ENCODE data around the gene ADGRV1.
"Not testable (repeated sequence)": the region's sequence is repeated elsewhere in the genome, so short reads cannot be mapped to it uniquely, and the experiment has no call there.

The ADGRV1 gene

DNA sequence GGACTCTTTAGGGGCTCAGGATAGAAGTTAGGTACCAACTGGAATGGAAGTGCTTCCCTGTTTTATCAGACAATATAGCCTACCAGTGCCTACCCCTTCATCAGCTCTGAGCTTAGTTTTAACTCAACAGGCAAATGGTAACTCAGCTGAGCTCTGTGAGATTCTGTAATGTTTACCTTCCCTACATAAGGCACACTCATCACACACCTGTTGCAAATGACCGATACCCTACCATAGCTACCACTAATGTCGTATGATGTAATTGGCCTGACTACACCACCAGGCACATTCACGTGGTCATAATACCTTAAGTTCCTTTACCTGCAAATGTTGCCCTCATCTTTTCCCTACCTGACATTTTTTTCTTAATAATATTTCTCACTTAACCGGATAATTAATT lies 254.8 kb downstream of the ADGRV1 start:
- H3K4me1 ChIP-seq (ENCODE audit: control insufficient read depth, insufficient read depth, low read length), result no peaks in the 10 kb centered on the region
- H3K9ac ChIP-seq (ENCODE audit: low read length), result no peak overlapping the region
- H3K9me3 ChIP-seq (ENCODE audit: control insufficient read depth, low read length), result no peaks in the 10 kb centered on the region
- H3K4me3 ChIP-seq (ENCODE audit: low read length), result no peak overlapping the region
- no peaks in the 10 kb centered on the region for H3K36me3 ChIP-seq (ENCODE audit: control insufficient read depth, insufficient read depth, low read length)
- H3K27me3 ChIP-seq (ENCODE audit: control insufficient read depth, insufficient read depth, low read length), result no peaks in the 10 kb centered on the region

DNA sequence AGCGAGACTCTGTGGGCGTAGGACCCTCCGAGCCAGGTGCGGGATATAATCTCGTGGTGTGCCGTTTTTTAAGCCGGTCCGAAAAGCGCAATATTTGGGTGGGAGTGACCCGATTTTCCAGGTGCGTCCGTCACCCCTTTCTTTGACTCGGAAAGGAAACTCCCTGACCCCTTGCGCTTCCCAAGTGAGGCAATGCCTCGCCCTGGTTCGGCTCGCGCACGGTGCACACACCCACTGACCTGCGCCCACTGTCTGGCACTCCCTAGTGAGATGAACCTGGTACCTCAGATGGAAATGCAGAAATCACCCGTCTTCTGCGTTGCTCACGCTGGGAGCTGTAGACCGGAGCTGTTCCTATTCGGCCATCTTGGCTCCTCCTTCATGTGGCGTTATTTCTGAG lies 263.5 kb downstream of the ADGRV1 start:
- H3K36me3 ChIP-seq (ENCODE audit: control insufficient read depth, insufficient read depth, low read length); H3K4me3 ChIP-seq (ENCODE audit: low read length); H3K27me3 ChIP-seq (ENCODE audit: control insufficient read depth, insufficient read depth, low read length); H3K9ac ChIP-seq (ENCODE audit: low read length); H3K4me1 ChIP-seq (ENCODE audit: control insufficient read depth, insufficient read depth, low read length); H3K9me3 ChIP-seq (ENCODE audit: control insufficient read depth, low read length): not testable (repeated sequence)

- no peaks in the 10 kb centered on the region for H3K4me1 ChIP-seq (ENCODE audit: control insufficient read depth, insufficient read depth, low read length)
- H3K27me3 ChIP-seq (ENCODE audit: control insufficient read depth, insufficient read depth, low read length), result no peaks in the 10 kb centered on the region
- H3K4me3 ChIP-seq (ENCODE audit: low read length), result no peak overlapping the region
- H3K9me3 ChIP-seq (ENCODE audit: control insufficient read depth, low read length), result no peaks in the 10 kb centered on the region
- H3K36me3 ChIP-seq (ENCODE audit: control insufficient read depth, insufficient read depth, low read length), result no peaks in the 10 kb centered on the region
- no peak overlapping the region for H3K9ac ChIP-seq (ENCODE audit: low read length)
These were observed 265.8 kb downstream of the ADGRV1 start for GRCh38 chr5:90824436-90824835.

DNA sequence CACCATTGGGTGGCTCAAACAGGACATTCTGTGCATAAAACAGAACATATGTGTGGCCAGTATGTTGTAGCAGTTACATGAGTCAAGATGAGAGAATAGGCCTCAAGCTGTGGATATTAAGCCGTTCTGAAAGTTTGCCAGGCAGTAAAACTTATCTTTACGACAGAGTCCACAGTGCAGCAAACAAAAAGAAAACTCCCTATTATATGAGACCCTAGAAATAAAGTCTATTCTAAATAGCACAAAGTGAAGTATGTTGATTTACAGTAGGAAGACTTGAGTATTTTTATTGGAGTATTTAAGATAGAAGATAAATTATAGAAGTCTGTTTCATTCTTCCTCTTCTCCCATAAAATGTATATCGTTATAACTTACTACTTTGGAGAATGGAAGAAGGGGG lies 271.5 kb downstream of the ADGRV1 start:
- Histone ChIP-seq H3K27me3 (ENCODE audit: control insufficient read depth, insufficient read depth, low read length) (no peaks in the 10 kb centered on the region), H3K4me3 (ENCODE audit: low read length) (no peak overlapping the region), H3K36me3 (ENCODE audit: control insufficient read depth, insufficient read depth, low read length) (no peaks in the 10 kb centered on the region), H3K9ac (ENCODE audit: low read length) (no peak overlapping the region), H3K4me1 (ENCODE audit: control insufficient read depth, insufficient read depth, low read length) (no peaks in the 10 kb centered on the region), H3K9me3 (ENCODE audit: control insufficient read depth, low read length) (no peaks in the 10 kb centered on the region)

DNA sequence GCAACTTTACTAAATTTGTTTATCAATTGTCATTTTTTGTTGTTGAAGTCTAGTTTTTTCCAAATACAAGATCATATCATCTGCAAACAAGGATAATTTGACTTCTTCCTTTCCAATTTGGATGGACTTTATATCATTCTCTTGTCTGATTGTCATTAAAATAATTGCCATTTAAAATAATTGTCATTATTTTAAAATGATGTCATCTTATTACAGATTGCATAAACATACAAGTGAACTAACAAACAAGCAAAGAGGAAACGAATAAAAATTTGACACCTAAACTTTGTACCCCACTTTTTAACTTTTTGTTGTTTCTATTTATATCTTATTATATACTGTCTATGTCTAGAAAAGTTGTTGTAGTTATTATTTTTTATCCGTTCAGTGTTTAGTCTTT lies 275.2 kb downstream of the ADGRV1 start:
- Histone ChIP-seq H3K9me3 (ENCODE audit: control insufficient read depth, low read length) (no peaks in the 10 kb centered on the region), H3K4me3 (ENCODE audit: low read length) (no peak overlapping the region), H3K36me3 (ENCODE audit: control insufficient read depth, insufficient read depth, low read length) (no peaks in the 10 kb centered on the region)

GRCh38 chr5:90834711-90835110 lies 276.1 kb downstream of the ADGRV1 start:
- no peaks in the 10 kb centered on the region for H3K9me3 ChIP-seq (ENCODE audit: control insufficient read depth, low read length)
- no peak overlapping the region for H3K9ac ChIP-seq (ENCODE audit: low read length)
- H3K27me3 ChIP-seq (ENCODE audit: control insufficient read depth, insufficient read depth, low read length), result no peaks in the 10 kb centered on the region
- H3K4me1 ChIP-seq (ENCODE audit: control insufficient read depth, insufficient read depth, low read length), result no peaks in the 10 kb centered on the region
- no peak overlapping the region for H3K4me3 ChIP-seq (ENCODE audit: low read length)
- H3K36me3 ChIP-seq (ENCODE audit: control insufficient read depth, insufficient read depth, low read length), result no peaks in the 10 kb centered on the region

More for the DNA sequence above, 275.2 kb downstream of the ADGRV1 start:
- Histone ChIP-seq H3K9ac (ENCODE audit: low read length) (no peak overlapping the region), H3K4me1 (ENCODE audit: control insufficient read depth, insufficient read depth, low read length) (no peaks in the 10 kb centered on the region), H3K27me3 (ENCODE audit: control insufficient read depth, insufficient read depth, low read length) (no peaks in the 10 kb centered on the region)

- no peak overlapping the region for H3K4me3 ChIP-seq (ENCODE audit: low read length)
- H3K4me1 ChIP-seq (ENCODE audit: control insufficient read depth, insufficient read depth, low read length), result no peaks in the 10 kb centered on the region
- H3K36me3 ChIP-seq (ENCODE audit: control insufficient read depth, insufficient read depth, low read length), result no peaks in the 10 kb centered on the region
- H3K9me3 ChIP-seq (ENCODE audit: control insufficient read depth, low read length), result no peaks in the 10 kb centered on the region
- H3K27me3 ChIP-seq (ENCODE audit: control insufficient read depth, insufficient read depth, low read length), result no peaks in the 10 kb centered on the region
- H3K9ac ChIP-seq (ENCODE audit: low read length), result no peak overlapping the region
These were observed 284.8 kb downstream of the ADGRV1 start for GRCh38 chr5:90843443-90843842.

DNA sequence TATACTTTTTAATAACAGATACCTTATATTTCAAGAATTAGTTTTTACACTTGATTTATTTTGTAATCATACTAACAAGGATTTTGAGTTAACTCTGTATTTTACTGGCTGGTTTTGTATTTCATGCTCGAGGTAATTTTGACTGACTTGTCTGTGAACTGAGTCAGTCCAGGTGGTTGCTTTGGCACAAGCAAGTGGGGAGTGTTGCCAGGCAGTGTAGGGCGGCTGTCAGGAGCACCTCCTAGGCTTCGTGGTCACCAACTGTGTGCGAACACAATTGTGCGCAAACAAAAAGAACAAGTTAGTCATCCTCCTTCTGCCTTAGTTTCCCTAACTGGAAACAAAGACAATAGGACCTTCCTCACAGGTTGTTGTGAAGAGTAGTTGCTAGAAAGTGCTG lies 286.3 kb downstream of the ADGRV1 start:
- H3K9ac ChIP-seq (ENCODE audit: low read length), result no peak overlapping the region
- no peaks in the 10 kb centered on the region for H3K36me3 ChIP-seq (ENCODE audit: control insufficient read depth, insufficient read depth, low read length)

DNA sequence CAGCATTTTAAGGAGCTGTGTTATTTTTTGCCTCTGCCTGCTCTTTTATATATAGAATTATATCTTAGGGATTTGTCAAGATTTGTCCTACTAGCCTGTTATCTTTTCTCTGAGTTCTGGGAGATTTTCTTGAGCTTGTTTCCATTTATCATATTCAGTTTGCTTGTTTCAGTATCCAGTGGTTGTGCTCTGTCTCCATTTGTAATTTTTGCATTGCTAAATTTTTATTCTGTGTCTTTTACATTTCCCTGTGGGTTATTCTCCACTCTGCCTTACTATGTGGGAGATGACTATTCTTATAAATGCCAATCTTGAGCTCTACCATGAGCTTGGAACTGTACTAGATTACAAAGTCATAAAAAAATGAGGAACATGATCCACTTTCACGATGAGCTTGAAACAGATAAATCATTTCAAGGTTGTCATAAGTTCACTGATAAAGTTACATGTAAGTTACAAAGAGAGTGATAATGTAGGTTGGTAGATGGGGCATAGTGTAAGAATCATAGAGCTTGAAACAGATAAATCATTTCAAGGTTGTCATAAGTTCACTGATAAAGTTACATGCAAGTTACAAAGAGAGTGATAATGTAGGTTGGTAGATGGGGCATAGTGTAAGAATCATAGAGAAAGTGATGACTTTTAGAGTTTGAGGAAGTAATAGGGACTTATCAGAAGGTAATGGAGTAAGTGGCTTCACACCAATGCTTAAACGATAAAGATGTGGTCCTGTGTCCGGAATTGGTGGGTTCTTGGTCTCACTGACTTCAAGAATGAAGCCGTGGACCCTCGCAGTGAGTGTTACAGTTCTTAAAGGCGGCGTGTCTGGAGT lies 287.3 kb downstream of the ADGRV1 start:
- no peak overlapping the region for H3K4me3 ChIP-seq (ENCODE audit: low read length)
- no peaks in the 10 kb centered on the region for H3K36me3 ChIP-seq (ENCODE audit: control insufficient read depth, insufficient read depth, low read length)
- no peaks in the 10 kb centered on the region for H3K9me3 ChIP-seq (ENCODE audit: control insufficient read depth, low read length)
- H3K27me3 ChIP-seq (ENCODE audit: control insufficient read depth, insufficient read depth, low read length), result no peaks in the 10 kb centered on the region
- H3K4me1 ChIP-seq (ENCODE audit: control insufficient read depth, insufficient read depth, low read length), result no peaks in the 10 kb centered on the region
- no peak overlapping the region for H3K9ac ChIP-seq (ENCODE audit: low read length)

More for the DNA sequence above, 286.3 kb downstream of the ADGRV1 start:
- Histone ChIP-seq H3K9me3 (ENCODE audit: control insufficient read depth, low read length) (no peaks in the 10 kb centered on the region), H3K4me1 (ENCODE audit: control insufficient read depth, insufficient read depth, low read length) (no peaks in the 10 kb centered on the region), H3K27me3 (ENCODE audit: control insufficient read depth, insufficient read depth, low read length) (no peaks in the 10 kb centered on the region), H3K4me3 (ENCODE audit: low read length) (no peak overlapping the region)

DNA sequence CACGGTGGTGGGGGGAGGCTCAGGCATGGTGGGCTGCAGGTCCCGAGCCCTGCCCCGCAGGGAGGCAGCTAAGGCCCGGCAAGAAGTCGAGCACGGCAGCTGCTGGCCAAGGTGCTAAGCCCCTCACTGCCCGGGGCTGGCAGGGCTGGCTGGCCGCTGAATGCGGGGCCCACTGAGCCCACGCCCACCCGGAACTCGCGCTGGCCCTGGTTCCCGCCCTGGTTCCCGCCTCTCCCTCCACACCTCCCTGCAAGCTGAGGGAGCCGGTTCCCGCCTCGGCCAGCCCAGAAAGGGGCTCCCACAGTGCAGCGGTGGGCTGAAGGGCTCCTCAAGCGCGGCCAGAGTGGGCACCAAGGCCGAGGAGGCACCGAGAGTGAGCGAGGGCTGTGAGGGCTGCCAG lies 289.0 kb downstream of the ADGRV1 start:
- H3K27me3 ChIP-seq (ENCODE audit: control insufficient read depth, insufficient read depth, low read length); H3K9me3 ChIP-seq (ENCODE audit: control insufficient read depth, low read length); H3K4me1 ChIP-seq (ENCODE audit: control insufficient read depth, insufficient read depth, low read length): not testable (repeated sequence)

GRCh38 chr5:90849939-90850338 lies 291.3 kb downstream of the ADGRV1 start:
- Histone ChIP-seq H3K27me3 (ENCODE audit: control insufficient read depth, insufficient read depth, low read length) (no peaks in the 10 kb centered on the region), H3K9ac (ENCODE audit: low read length) (no peak overlapping the region), H3K36me3 (ENCODE audit: control insufficient read depth, insufficient read depth, low read length) (no peaks in the 10 kb centered on the region), H3K4me1 (ENCODE audit: control insufficient read depth, insufficient read depth, low read length) (no peaks in the 10 kb centered on the region), H3K4me3 (ENCODE audit: low read length) (no peak overlapping the region), H3K9me3 (ENCODE audit: control insufficient read depth, low read length) (no peaks in the 10 kb centered on the region)

More for the DNA sequence above, 289.0 kb downstream of the ADGRV1 start:
- H3K9ac ChIP-seq (ENCODE audit: low read length); H3K36me3 ChIP-seq (ENCODE audit: control insufficient read depth, insufficient read depth, low read length); H3K4me3 ChIP-seq (ENCODE audit: low read length): not testable (repeated sequence)

DNA sequence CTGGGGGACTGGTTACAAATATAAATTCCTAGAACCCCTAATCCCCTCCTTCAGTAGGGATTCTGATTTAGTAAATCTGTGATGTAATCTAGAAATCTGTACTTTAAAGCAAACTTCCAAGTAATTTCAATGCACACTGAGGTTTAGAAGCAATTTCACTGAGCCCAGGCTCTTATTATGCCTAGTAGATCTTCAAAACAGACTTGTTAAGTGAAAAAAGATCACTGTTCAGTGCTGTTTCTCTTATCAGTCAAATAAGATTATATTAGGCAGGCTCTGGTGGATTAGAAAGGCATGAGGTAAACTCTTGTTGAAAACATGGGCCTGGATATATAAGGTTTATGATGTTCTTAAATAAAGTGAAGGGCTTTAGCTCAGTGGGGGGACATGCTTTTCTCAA lies 293.9 kb downstream of the ADGRV1 start:
- Histone ChIP-seq H3K36me3 (ENCODE audit: control insufficient read depth, insufficient read depth, low read length) (no peaks in the 10 kb centered on the region), H3K9me3 (ENCODE audit: control insufficient read depth, low read length) (no peaks in the 10 kb centered on the region), H3K27me3 (ENCODE audit: control insufficient read depth, insufficient read depth, low read length) (no peaks in the 10 kb centered on the region), H3K4me1 (ENCODE audit: control insufficient read depth, insufficient read depth, low read length) (no peaks in the 10 kb centered on the region), H3K4me3 (ENCODE audit: low read length) (no peak overlapping the region), H3K9ac (ENCODE audit: low read length) (no peak overlapping the region)

GRCh38 chr5:90853750-90854149 lies 295.2 kb downstream of the ADGRV1 start:
- Histone ChIP-seq H3K36me3 (ENCODE audit: control insufficient read depth, insufficient read depth, low read length) (no peaks in the 10 kb centered on the region), H3K9me3 (ENCODE audit: control insufficient read depth, low read length) (no peaks in the 10 kb centered on the region), H3K9ac (ENCODE audit: low read length) (no peak overlapping the region), H3K4me3 (ENCODE audit: low read length) (no peak overlapping the region), H3K4me1 (ENCODE audit: control insufficient read depth, insufficient read depth, low read length) (no peaks in the 10 kb centered on the region), H3K27me3 (ENCODE audit: control insufficient read depth, insufficient read depth, low read length) (no peaks in the 10 kb centered on the region)
